Motor neuron (in vitro differentiated cells): ENCODE data around the gene MPPE1. TPM values are rescaled to one million over a fixed set of nuclear protein-coding genes. Genes with fewer than 3 reads are reported as not detected.
A peak's percentile ranks its signal among the peaks of the same experiment; 100 is the strongest.

Experiments used
- ATAC-seq, 8 experiments: fragments of 200-7000 bp; cut with Tn5 transposase; replicated peaks in 6 of 8; 2 replicates each; pipeline ENCODE4 v1.8.0; 2021; ENCODE audit warnings: mild to moderate bottlenecking in 8 of 8, moderate library complexity in 8 of 8
- H3K27ac ChIP-seq, 2 donors: fragments of 250-450 bp; sonication (Bioruptor Pico); 2 replicates each; pipeline ENCODE4 v1.9.0; 2021; ENCODE audit warnings: antibody characterized with exemption in 2 of 2, mild to moderate bottlenecking in 2 of 2, moderate library complexity in 1 of 2
- H3K4me1 ChIP-seq, 2 donors: fragments of 250-450 bp; sonication (Bioruptor Pico); replicated peaks in 1 of 2; 2 replicates each; pipeline ENCODE4 v1.6.1; 2021; ENCODE audit warnings: antibody characterized with exemption in 2 of 2, mild to moderate bottlenecking in 2 of 2, moderate library complexity in 1 of 2
- H3K4me3 ChIP-seq, 5 donors: fragments of 250-450 bp; sonication (Bioruptor Pico); 2 replicates each; pipeline ENCODE4 v1.9.0; 2021; ENCODE audit warnings: antibody characterized with exemption in 5 of 5, mild to moderate bottlenecking in 5 of 5, moderate library complexity in 4 of 5
- WGBS, 10 experiments: fragments of 450-650 bp; shearing (Covaris generic); methylation state at CpG; one replicate each; pipeline ENCODE4 v1.0.0; 2022; 5-methylcytosine and 5-hydroxymethylcytosine counted together
- in situ Hi-C, 9 experiments: fragments of 400-800 bp; cut with MboI; loops; one replicate each; pipeline ENCODE4 v1.15.0; 2021; ENCODE audit warnings: low sequenced_read_pairs in 9 of 9, low pct_unique_long_range_greater_than_20kb in 2 of 9; ENCODE audit not compliant: unreplicated experiment in 9 of 9
- total RNA-seq, 8 experiments: library from RNA; unstranded; fragments of 300-600 nt; gene quantifications; 2 replicates each; pipeline versions ENCODE4 v1.2.3 to v1.2.4, GENCODE V29; 2022

The MPPE1 gene
- total RNA-seq, 8 experiments from 2014 or later = 13.9 to 41.3 (median 23.5) TPM

DNA sequence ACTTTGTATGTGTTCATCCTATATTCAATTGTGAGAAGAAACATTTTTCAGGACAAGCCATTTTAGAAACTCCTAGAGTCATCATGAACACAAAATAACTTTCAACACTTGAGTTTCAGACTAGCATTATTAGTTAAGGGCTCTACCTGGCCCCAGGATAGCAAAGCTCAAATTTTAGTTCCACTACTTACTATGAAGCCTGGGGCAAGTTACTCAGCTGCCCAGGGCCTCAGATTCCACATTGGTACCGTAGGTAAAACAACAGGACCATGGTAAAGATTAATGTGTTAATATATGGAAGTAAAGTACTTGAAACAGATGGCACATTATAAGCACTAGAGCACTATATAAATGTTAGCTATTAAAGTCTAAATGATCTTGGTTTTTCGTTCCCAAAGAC, 19.4 kb downstream of the MPPE1 start:
- no peak for ATAC-seq
- H3K27ac ChIP-seq = no peak overlapping the region
- no peak overlapping the region for H3K4me3 ChIP-seq
- 73 to 100% (median 89%) methylated on average over 1 to 2 of the region's 2 CpGs; no CpG with 5 or more reads in 2 of the 10 experiments for WGBS, 10 experiments
- in situ Hi-C loops = no loop called here
- H3K4me1 ChIP-seq = no peaks in the 10 kb centered on the region

DNA sequence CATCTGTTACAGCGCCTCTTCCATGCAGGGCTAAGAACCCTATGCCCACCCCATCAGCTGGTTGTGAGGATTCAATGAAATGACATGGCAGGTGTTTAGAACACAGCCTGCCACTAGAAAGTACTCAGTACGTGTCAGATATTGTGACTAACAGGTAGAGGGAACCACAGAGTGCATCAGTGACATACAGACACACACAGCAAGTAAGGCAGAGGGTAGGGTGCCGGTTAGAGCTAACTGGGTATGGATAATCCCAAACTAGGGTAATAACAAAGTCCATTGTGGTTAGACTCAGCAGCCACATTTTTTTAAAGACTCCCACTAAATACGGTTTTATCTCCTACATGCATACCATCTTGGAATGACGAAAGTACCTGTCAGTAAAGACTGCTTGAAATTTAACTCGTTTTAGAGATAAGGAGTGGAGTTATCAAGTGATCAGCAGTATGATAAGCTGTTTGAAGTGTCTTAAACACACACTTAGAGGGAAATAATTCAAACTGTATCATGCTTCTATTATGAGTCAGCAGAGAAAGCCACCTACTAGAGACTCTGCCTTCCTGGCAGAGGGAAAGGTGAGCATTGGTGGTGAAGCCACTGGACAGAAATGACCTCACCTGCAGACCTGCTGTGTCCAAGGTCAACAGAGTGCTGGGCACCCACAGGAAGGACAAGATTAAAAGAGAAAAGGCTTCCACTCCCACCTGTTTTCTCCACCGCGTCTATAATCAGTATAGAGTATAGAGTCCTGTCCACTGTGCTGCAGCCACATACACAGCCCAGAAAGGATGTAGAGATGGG, 20.6 kb downstream of the MPPE1 start:
- 60 to 89% (median 81%) methylated on average over 2 to 8 of the region's 8 CpGs for WGBS, 10 experiments
- Histone ChIP-seq H3K27ac (no peak overlapping the region), H3K4me1 (no peaks in the 10 kb centered on the region), H3K4me3 (no peak overlapping the region)
- in situ Hi-C loops = no loop called here
- ATAC-seq = no peak

DNA sequence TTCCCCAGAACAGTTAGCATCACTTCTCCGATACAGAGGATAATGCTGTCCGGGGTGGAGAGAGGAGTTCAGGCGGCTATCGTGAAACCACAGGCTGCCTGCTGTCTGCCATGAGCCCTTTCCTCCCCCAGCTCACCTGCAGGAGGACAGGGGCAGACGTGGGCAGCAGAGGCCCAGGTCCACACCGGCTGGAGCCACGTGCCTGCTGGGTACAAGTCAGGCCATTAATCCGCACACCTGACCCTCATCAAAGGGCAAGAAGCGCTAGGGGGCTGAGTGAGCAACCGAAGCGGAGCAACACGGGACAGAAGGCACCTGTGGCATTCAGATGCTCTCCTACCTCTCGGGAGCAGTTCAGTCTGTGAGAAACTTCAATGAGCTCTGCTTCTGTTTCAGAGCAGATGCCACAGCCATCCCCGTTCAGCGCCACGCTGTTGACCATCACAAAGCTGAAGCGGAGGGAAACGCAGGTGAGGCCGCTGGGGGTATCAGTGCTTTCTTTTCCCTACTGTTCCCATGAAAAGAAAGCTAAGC, 21.5 kb downstream of the MPPE1 start:
- 78 to 100% (median 85%) methylated on average over 1 to 11 of the region's 19 CpGs; no CpG with 5 or more reads in 1 of the 10 experiments for WGBS, 10 experiments
- Histone ChIP-seq H3K4me3 (no peak overlapping the region), H3K27ac (no peak overlapping the region), H3K4me1 (no peaks in the 10 kb centered on the region)
- no peak for ATAC-seq
- in situ Hi-C loops = no loop called here

DNA sequence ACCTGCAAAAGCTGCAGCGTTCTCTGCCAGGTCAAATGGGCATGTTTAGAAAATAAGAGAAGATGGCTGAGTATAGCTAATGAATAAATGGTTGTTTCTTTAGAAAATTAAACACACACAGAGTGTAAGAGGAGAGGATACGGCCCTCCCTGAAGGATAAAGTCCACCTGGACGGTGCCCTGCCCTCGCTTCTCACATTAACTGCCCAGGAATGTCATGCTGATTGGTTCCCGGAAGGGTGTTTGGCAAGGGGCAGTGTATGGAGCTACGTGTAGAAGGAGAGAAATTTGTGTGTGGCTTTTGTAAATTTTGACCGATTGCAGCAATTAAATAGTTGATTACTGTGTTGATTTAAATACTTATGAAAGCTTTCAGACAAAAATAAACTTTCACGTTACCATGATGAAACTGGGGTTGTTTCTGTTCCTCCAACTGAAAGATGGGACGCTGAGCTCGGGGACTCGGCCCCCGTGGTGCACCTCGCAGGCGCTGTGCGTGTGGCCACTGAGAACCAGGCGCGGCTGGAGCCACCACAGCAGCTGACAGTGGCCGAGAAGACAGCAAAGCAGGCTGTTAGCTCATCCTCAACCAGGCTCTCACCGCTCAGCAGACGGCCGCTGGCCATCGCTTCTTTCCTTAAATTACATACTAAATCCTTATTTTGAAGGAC, 22.7 kb downstream of the MPPE1 start:
- WGBS, 10 experiments = 88 to 98% (median 91%) methylated on average over 4 to 18 of the region's 22 CpGs; no CpG with 5 or more reads in 1 of the 10 experiments
- no peak for ATAC-seq
- in situ Hi-C loops = no loop called here

GRCh38 chr18:11884396-11885030, 23.6 kb downstream of the MPPE1 start:
- in situ Hi-C loops = no loop called here
- H3K27ac ChIP-seq = no peak overlapping the region
- no peak for ATAC-seq
- H3K4me1 ChIP-seq = no peaks in the 10 kb centered on the region
- WGBS, 10 experiments = 86 to 100% (median 92%) methylated on average over 1 to 6 of the region's 12 CpGs
- no peak overlapping the region for H3K4me3 ChIP-seq

More for the DNA sequence above, 22.7 kb downstream of the MPPE1 start:
- H3K4me1 ChIP-seq = no peaks in the 10 kb centered on the region
- no peak overlapping the region for H3K4me3 ChIP-seq
- H3K27ac ChIP-seq = no peak overlapping the region

- in situ Hi-C loops = no loop called here
- ATAC-seq = no peak
- 50 to 100% (median 89%) methylated on average over 1 of the region's 1 CpG; no CpG with 5 or more reads in 1 of the 10 experiments for WGBS, 10 experiments
- Histone ChIP-seq H3K4me3 (no peak overlapping the region), H3K27ac (no peak overlapping the region), H3K4me1 (no peaks in the 10 kb centered on the region)
Observed at GRCh38 chr18:11883153-11883552, 25.0 kb downstream of the MPPE1 start.

DNA sequence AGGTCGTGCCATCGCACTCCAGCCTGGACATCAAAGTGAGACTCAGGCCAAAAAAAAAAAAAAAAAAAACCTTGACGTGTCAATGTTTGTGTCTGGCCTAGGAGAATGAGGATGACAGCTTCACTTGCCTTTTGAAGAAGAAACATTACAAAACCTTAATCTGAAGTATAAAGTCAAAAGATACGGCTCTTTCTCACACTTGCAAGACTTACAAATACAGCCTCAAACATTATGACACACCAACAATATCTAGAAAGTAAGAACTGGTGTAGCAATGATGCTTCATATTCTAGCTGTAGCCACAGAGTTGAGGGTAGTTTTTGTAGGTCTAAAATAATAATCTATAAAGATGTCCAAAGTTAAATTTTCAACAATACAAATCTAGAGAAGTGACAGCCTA, 25.5 kb downstream of the MPPE1 start:
- ATAC-seq = no peak
- WGBS, 10 experiments = 63 to 100% (median 81%) methylated on average over 1 to 4 of the region's 4 CpGs; no CpG with 5 or more reads in 3 of the 10 experiments
- no peak overlapping the region for H3K4me3 ChIP-seq
- H3K4me1 ChIP-seq = no peaks in the 10 kb centered on the region
- in situ Hi-C loops = no loop called here
- H3K27ac ChIP-seq = no peak overlapping the region

GRCh38 chr18:11880586-11881304, 27.4 kb downstream of the MPPE1 start:
- Histone ChIP-seq H3K4me3 (no peak overlapping the region), H3K27ac (no peak overlapping the region), H3K4me1 (no peaks in the 10 kb centered on the region)
- no peak for ATAC-seq
- in situ Hi-C loops = no loop called here
- 87 to 94% (median 90%) methylated on average over 4 to 14 of the region's 30 CpGs; no CpG with 5 or more reads in 6 of the 10 experiments for WGBS, 10 experiments

- Histone ChIP-seq H3K4me1 (no peaks in the 10 kb centered on the region), H3K27ac (no peak overlapping the region), H3K4me3 (no peak overlapping the region)
- in situ Hi-C loops = no loop called here
- peak in 1 of 8 experiments; percentile 90 for ATAC-seq
- 84 to 100% (median 90%) methylated on average over 1 to 9 of the region's 10 CpGs; no CpG with 5 or more reads in 4 of the 10 experiments for WGBS, 10 experiments
Observed at GRCh38 chr18:11877497-11878135, 30.5 kb downstream of the MPPE1 start.

GRCh38 chr18:11874676-11875075, 33.4 kb downstream of the MPPE1 start:
- Histone ChIP-seq H3K4me1 (no peaks in the 10 kb centered on the region), H3K4me3 (no peak overlapping the region), H3K27ac (no peak overlapping the region)
- WGBS, 10 experiments = 76 to 100% (median 80%) methylated on average over 1 to 4 of the region's 8 CpGs; no CpG with 5 or more reads in 7 of the 10 experiments
- ATAC-seq = no peak
- in situ Hi-C loops = loop anchor here in 2 of 9 experiments (25.0 kb wide), 1 partner anchor 137 kb away; no protein-coding TSS in a partner anchor

- Histone ChIP-seq H3K4me3 (no peak overlapping the region), H3K4me1 (no peaks in the 10 kb centered on the region), H3K27ac (no peak overlapping the region)
- ATAC-seq = no peak
- in situ Hi-C loops = loop anchor here in 2 of 9 experiments (25.0 kb wide), 1 partner anchor 137 kb away; no protein-coding TSS in a partner anchor
- 80 to 100% (median 95%) methylated on average over 1 to 6 of the region's 15 CpGs; no CpG with 5 or more reads in 3 of the 10 experiments for WGBS, 10 experiments
Observed at GRCh38 chr18:11873670-11874340, 34.3 kb downstream of the MPPE1 start.
